Liver (tissue), 9 donors: Measurements from ENCODE around the gene ELOF1. TPM values are rescaled to one million over a fixed set of nuclear protein-coding genes. Genes with fewer than 3 reads are reported as not detected.

Experiments
- DNase-seq: peaks from one replicate; pipeline ENCODE4 v3.0.0-alpha.2; 2017; ENCODE audit warnings: low spot score
- H3K27ac ChIP-seq, 2 donors: one replicate each; pipeline ENCODE4 v1.7.0; 2013; ENCODE audit warnings: inconsistent platforms in 2 of 2, low read length in 2 of 2, control low read depth in 1 of 2, low read depth in 1 of 2, mild to moderate bottlenecking in 1 of 2
- H3K27me3 ChIP-seq, 4 donors: one replicate each; pipeline versions ENCODE4 v1.6.1 to v1.7.0; 2013; ENCODE audit warnings: low read length in 3 of 4, inconsistent platforms in 1 of 4, mild to moderate bottlenecking in 1 of 4, moderate library complexity in 1 of 4; ENCODE audit not compliant: control insufficient read depth in 4 of 4, insufficient read depth in 4 of 4
- H3K36me3 ChIP-seq, 4 donors: one replicate each; pipeline versions ENCODE4 v1.6.1 to v1.7.0; 2013; ENCODE audit warnings: low read length in 3 of 4, mild to moderate bottlenecking in 3 of 4, low read depth in 1 of 4, moderate library complexity in 1 of 4; ENCODE audit not compliant: control insufficient read depth in 4 of 4, insufficient read depth in 3 of 4
- H3K4me1 ChIP-seq, 4 donors: one replicate each; pipeline versions ENCODE4 v1.6.1 to v1.7.0; 2013; ENCODE audit warnings: low read length in 3 of 4, mild to moderate bottlenecking in 3 of 4, moderate library complexity in 1 of 4; ENCODE audit not compliant: control insufficient read depth in 4 of 4, insufficient read depth in 4 of 4
- H3K4me3 ChIP-seq, 3 donors: one replicate each; pipeline versions ENCODE4 v1.6.1 to v1.7.0; 2013; ENCODE audit warnings: low read length in 3 of 3, control low read depth in 1 of 3, low read depth in 1 of 3, mild to moderate bottlenecking in 1 of 3
- H3K9ac ChIP-seq, 2 donors: one replicate each; pipeline ENCODE4 v1.7.0; 2013; ENCODE audit warnings: low read length in 2 of 2, mild to moderate bottlenecking in 2 of 2, moderate library complexity in 2 of 2, control low read depth in 1 of 2, low read depth in 1 of 2
- H3K9me3 ChIP-seq, 4 donors: one replicate each; pipeline versions ENCODE4 v1.6.1 to v1.7.0; 2013; ENCODE audit warnings: low read length in 3 of 4; ENCODE audit not compliant: control insufficient read depth in 4 of 4
- EGR1 ChIP-seq, 2 donors: IDR thresholded peaks; 2 replicates each; pipeline ENCODE4 v1.6.1; 2016 to 2018; ENCODE audit warnings: antibody characterized with exemption in 2 of 2, low read depth in 2 of 2
- FOXA1 ChIP-seq: IDR thresholded peaks from 2 replicates; pipeline ENCODE4 v1.6.1; 2016; ENCODE audit warnings: antibody characterized with exemption
- FOXA2 ChIP-seq: IDR thresholded peaks from 2 replicates; pipeline ENCODE4 v1.6.1; 2016; ENCODE audit warnings: antibody characterized with exemption
- GABPA ChIP-seq, 2 donors: IDR thresholded peaks in 1 of 2; conservative IDR thresholded peaks in 1 of 2; 2 replicates each; pipeline ENCODE4 v1.6.1; 2016; ENCODE audit warnings: antibody characterized with exemption in 2 of 2, mild to moderate bottlenecking in 1 of 2, moderate library complexity in 1 of 2
- HNF4A ChIP-seq, 2 donors: conservative IDR thresholded peaks; 2 replicates each; pipeline ENCODE4 v1.6.1; 2016; ENCODE audit warnings: antibody characterized with exemption in 2 of 2, mild to moderate bottlenecking in 2 of 2
- HNF4G ChIP-seq: IDR thresholded peaks from 2 replicates; pipeline ENCODE4 v1.6.1; 2016; ENCODE audit warnings: antibody characterized with exemption
- JUND ChIP-seq, 2 donors: IDR thresholded peaks; 2 replicates each; pipeline ENCODE4 v1.6.1; 2016; ENCODE audit warnings: antibody characterized with exemption in 2 of 2
- MAX ChIP-seq: IDR thresholded peaks from 2 replicates; pipeline ENCODE4 v1.6.1; 2016; ENCODE audit warnings: antibody characterized with exemption
- NR2F2 ChIP-seq: IDR thresholded peaks from 2 replicates; pipeline ENCODE4 v1.6.1; 2016; ENCODE audit warnings: antibody characterized with exemption
- RAD21 ChIP-seq, 2 donors: IDR thresholded peaks; 2 replicates each; pipeline ENCODE4 v1.6.1; 2016; ENCODE audit warnings: antibody characterized with exemption in 2 of 2, mild to moderate bottlenecking in 2 of 2
- REST ChIP-seq: IDR thresholded peaks from 2 replicates; pipeline ENCODE4 v1.6.1; 2016; ENCODE audit warnings: antibody characterized with exemption, mild to moderate bottlenecking
- RXRA ChIP-seq, 2 donors: IDR thresholded peaks; 2 replicates each; pipeline ENCODE4 v1.6.1; 2017 to 2018; ENCODE audit warnings: antibody characterized with exemption in 2 of 2, mild to moderate bottlenecking in 1 of 2
- SP1 ChIP-seq: IDR thresholded peaks from 2 replicates; pipeline ENCODE4 v1.6.1; 2018; ENCODE audit warnings: antibody characterized with exemption, mild to moderate bottlenecking
- TAF1 ChIP-seq: conservative IDR thresholded peaks from 2 replicates; pipeline ENCODE4 v1.6.1; 2016; ENCODE audit warnings: antibody characterized with exemption, mild to moderate bottlenecking
- YY1 ChIP-seq: IDR thresholded peaks from 2 replicates; pipeline ENCODE4 v1.6.1; 2016; ENCODE audit warnings: antibody characterized with exemption, mild to moderate bottlenecking
- ZBTB33 ChIP-seq: IDR thresholded peaks from 2 replicates; pipeline ENCODE4 v1.6.1; 2016; ENCODE audit warnings: antibody characterized with exemption
- WGBS: extraction: QIAGEN DNeasy Blood & Tissue Kit; methylation state at CpG from one replicate; pipeline ENCODE4 v1.1.7; 2013; 5-methylcytosine and 5-hydroxymethylcytosine counted together
- polyA plus RNA-seq, 2 donors: library from polyadenylated mRNA; stranded (reverse) in 1 of 2; unstranded in 1 of 2; fragments of 200-250 nt in 1 of 2; fragments of >200 nt in 1 of 2; fragmentation: Nextera tagmentation in 1 of 2; extraction: Ambion mirVana in 1 of 2; gene quantifications; one replicate each; pipeline versions ENCODE4 v1.2.1 to v1.2.3, GENCODE V29; 2013 to 2015
- total RNA-seq, 2 donors: library from RNA; depleted of rRNA; stranded (reverse); fragments of >200 nt; gene quantifications; one replicate each; pipeline ENCODE4 v1.2.3, GENCODE V29; 2014
- TF ChIP-seq, protein P1 (sequence below): IDR thresholded peaks from 2 replicates; pipeline ENCODE4 v1.6.1; 2016; ENCODE audit warnings: antibody characterized with exemption
- donor health status: healthy.
- donor health status: healthy.
- donor health status: healthy.
- donor health status: healthy.
- donor health status: healthy.

Gene ELOF1
- total and polyA plus RNA-seq, 4 donors: 11.1 to 37.9 (median 24.0) TPM

DNA sequence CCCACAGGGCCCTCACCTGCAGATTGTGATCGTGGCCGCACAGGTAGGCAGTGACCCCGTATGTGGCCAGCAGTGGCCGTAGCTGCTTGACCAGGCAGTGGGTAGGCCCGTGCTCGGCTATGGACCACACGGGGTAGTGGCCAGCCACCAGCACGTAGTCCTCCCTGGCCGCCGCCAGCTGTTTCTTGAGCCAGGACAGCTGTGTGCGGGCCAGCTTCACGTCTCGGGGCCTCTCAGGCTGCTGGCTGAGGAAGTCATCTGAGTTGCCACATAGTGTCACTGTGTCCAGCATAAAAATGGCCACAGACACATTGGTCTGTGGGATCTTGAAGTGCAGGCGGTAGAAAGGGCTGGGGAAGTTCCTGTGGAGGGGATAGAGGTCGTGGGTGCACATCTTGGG, 17.2 kb upstream of the ELOF1 start:
- no peak overlapping the region for H3K4me3 ChIP-seq
- no peaks in the 10 kb centered on the region for H3K9me3 ChIP-seq
- H3K9ac ChIP-seq: no peak overlapping the region
- peaks cover 0 to 13% (median 7%) of the 10 kb centered on the region in 4 donors for H3K4me1 ChIP-seq
- WGBS: 78% methylated on average over 15 of the region's 15 CpGs
- no peak for TF ChIP-seq TAF1
- TF ChIP-seq YY1: no peak
- TF ChIP-seq REST: no peak
- no peak for TF ChIP-seq FOXA1
- TF ChIP-seq SP1: no peak
- TF ChIP-seq ZBTB33: no peak
- TF ChIP-seq, protein P1, sequence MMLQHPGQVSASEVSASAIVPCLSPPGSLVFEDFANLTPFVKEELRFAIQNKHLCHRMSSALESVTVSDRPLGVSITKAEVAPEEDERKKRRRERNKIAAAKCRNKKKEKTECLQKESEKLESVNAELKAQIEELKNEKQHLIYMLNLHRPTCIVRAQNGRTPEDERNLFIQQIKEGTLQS: no peak
- TF ChIP-seq RAD21 (IDR thresholded peaks at IDR 0.05): no peak
- no peak for TF ChIP-seq HNF4A (conservative IDR thresholded peaks at IDR 0.05)
- TF ChIP-seq MAX: no peak
- TF ChIP-seq GABPA (IDR thresholded peaks at IDR 0.05 in 1 of 2, conservative IDR thresholded peaks at IDR 0.05 in 1 of 2): no peak
- TF ChIP-seq HNF4G: no peak
- no peak for TF ChIP-seq EGR1 (IDR thresholded peaks at IDR 0.05; ENCODE audit: low read depth in 2 of 2)
- DNase-seq: no peak
- H3K27ac ChIP-seq: no peak overlapping the region
- H3K36me3 ChIP-seq: no peaks in the 10 kb centered on the region
- no peaks in the 10 kb centered on the region for H3K27me3 ChIP-seq

DNA sequence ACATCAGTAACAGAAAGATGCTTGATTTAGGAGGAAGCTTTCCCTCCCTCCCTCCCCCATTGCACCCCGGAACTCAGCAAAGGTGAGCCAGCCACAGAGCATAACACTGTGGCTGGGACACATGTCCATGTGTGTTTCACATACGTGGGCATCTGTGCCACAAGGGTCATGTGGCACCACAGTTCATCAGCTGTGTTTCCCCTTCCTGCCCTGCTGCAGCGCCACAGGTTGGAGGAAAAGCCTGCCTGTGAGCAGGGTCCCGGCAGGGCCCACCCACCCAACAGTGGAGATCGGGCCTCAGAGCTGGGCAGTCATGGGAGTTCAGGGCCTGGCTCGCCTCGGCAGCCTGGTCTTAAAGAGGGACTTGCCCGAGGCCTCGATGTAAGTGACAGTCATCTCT, 15.7 kb upstream of the ELOF1 start:
- Histone ChIP-seq H3K4me1 (peaks cover 0 to 13% (median 7%) of the 10 kb centered on the region in 4 donors), H3K9me3 (no peaks in the 10 kb centered on the region), H3K9ac (no peak overlapping the region), H3K36me3 (no peaks in the 10 kb centered on the region), H3K27me3 (no peaks in the 10 kb centered on the region), H3K4me3 (no peak overlapping the region), H3K27ac (no peak overlapping the region)
- no peak for DNase-seq
- WGBS: 87% methylated on average over 9 of the region's 9 CpGs
- TF ChIP-seq FOXA2 (no peak), JUND (IDR thresholded peaks at IDR 0.05) (no peak), RXRA (IDR thresholded peaks at IDR 0.05) (no peak), YY1 (no peak), FOXA1 (no peak), REST (no peak), ZBTB33 (no peak), EGR1 (IDR thresholded peaks at IDR 0.05; ENCODE audit: low read depth in 2 of 2) (no peak), NR2F2 (no peak), TAF1 (no peak), HNF4A (conservative IDR thresholded peaks at IDR 0.05) (no peak), GABPA (IDR thresholded peaks at IDR 0.05 in 1 of 2, conservative IDR thresholded peaks at IDR 0.05 in 1 of 2) (no peak), MAX (no peak), RAD21 (IDR thresholded peaks at IDR 0.05) (no peak), HNF4G (no peak)
- TF ChIP-seq, protein P1: no peak
